Measurements from ENCODE around the gene PRKCZ.
"Not testable (repeated sequence)": the region's sequence is repeated elsewhere in the genome, so short reads cannot be mapped to it uniquely, and the experiment has no call there.

Gene PRKCZ

GRCh38 chr1:2136386-2137235 lies 86.4 kb downstream of the PRKCZ start:
- no peak for DNase-seq (ENCODE audit: low read depth)

GRCh38 chr1:2137257-2138121 lies 87.3 kb downstream of the PRKCZ start:
- DNase-seq (ENCODE audit: low read depth): no peak

- not testable (repeated sequence) for DNase-seq (ENCODE audit: low read depth)
Observed at GRCh38 chr1:2139156-2139555, 88.9 kb downstream of the PRKCZ start.

- no peak for DNase-seq (ENCODE audit: low read depth)
Observed at GRCh38 chr1:2141025-2141424, 90.8 kb downstream of the PRKCZ start.

GRCh38 chr1:2143814-2144500 lies 93.7 kb downstream of the PRKCZ start:
- DNase-seq (ENCODE audit: low read depth): no peak

GRCh38 chr1:2144501-2145090 lies 94.4 kb downstream of the PRKCZ start:
- DNase-seq (ENCODE audit: low read depth): no peak

GRCh38 chr1:2145946-2146835 lies 96.0 kb downstream of the PRKCZ start:
- no peak for DNase-seq (ENCODE audit: low read depth)

- DNase-seq (ENCODE audit: low read depth): no peak
Observed at GRCh38 chr1:2146836-2147517, 96.8 kb downstream of the PRKCZ start.

- DNase-seq (ENCODE audit: low read depth): not testable (repeated sequence)
Observed at GRCh38 chr1:2147869-2148268, 97.7 kb downstream of the PRKCZ start.

- DNase-seq (ENCODE audit: low read depth): no peak
Observed at GRCh38 chr1:2148691-2149090, 98.5 kb downstream of the PRKCZ start.

GRCh38 chr1:2150801-2151200 lies 100.6 kb downstream of the PRKCZ start:
- DNase-seq (ENCODE audit: low read depth): no peak

- no peak for DNase-seq (ENCODE audit: low read depth)
Observed at GRCh38 chr1:2151252-2151651, 101.0 kb downstream of the PRKCZ start.

- no peak for DNase-seq (ENCODE audit: low read depth)
Observed at GRCh38 chr1:2151911-2152310, 101.7 kb downstream of the PRKCZ start.

- no peak for DNase-seq (ENCODE audit: low read depth)
Observed at GRCh38 chr1:2152954-2153353, 102.7 kb downstream of the PRKCZ start.

GRCh38 chr1:2154022-2154421 lies 103.8 kb downstream of the PRKCZ start:
- DNase-seq (ENCODE audit: low read depth): no peak

- DNase-seq (ENCODE audit: low read depth): no peak
Observed at GRCh38 chr1:2155147-2155598, 105.0 kb downstream of the PRKCZ start.

- DNase-seq (ENCODE audit: low read depth): no peak
Observed at GRCh38 chr1:2155788-2156187, 105.6 kb downstream of the PRKCZ start.

- no peak for DNase-seq (ENCODE audit: low read depth)
Observed at GRCh38 chr1:2156866-2157265, 106.7 kb downstream of the PRKCZ start.

- no peak for DNase-seq (ENCODE audit: low read depth)
Observed at GRCh38 chr1:2157856-2158255, 107.6 kb downstream of the PRKCZ start.

- no peak for DNase-seq (ENCODE audit: low read depth)
Observed at GRCh38 chr1:2158272-2158671, 108.1 kb downstream of the PRKCZ start.

Data from HS-27A (cell line).